Adrenal gland (tissue), 12 donors: ENCODE measurements around the gene CCN6. TPM values are rescaled to one million over a fixed set of nuclear protein-coding genes. Genes with fewer than 3 reads are reported as not detected.

Source experiments
- DNase-seq, 7 donors: peaks; one replicate each; pipeline ENCODE4 v3.0.0-alpha.2; 2019 to 2020
- H3K27ac ChIP-seq, 5 donors: fragments of 200-600 bp; sonication (generic) in 4 of 5; 1 replicate in 3 of 5; 2 replicates in 2 of 5; pipeline versions ENCODE4 v1.5.1 to v1.8.0; 2016 to 2020; ENCODE audit warnings: mild to moderate bottlenecking in 1 of 5
- H3K27me3 ChIP-seq: fragments of 200-600 bp; 2 replicates; pipeline ENCODE4 v1.8.0; 2021
- H3K36me3 ChIP-seq, 2 donors: fragments of 200-600 bp; replicated peaks in 1 of 2; 1 replicate in 1 of 2; 2 replicates in 1 of 2; pipeline versions ENCODE4 v1.5.1 to v1.8.0; 2018 to 2022
- H3K4me1 ChIP-seq, 2 donors: fragments of 200-600 bp; replicated peaks in 1 of 2; 1 replicate in 1 of 2; 2 replicates in 1 of 2; pipeline versions ENCODE4 v1.5.1 to v1.8.0; 2018 to 2021
- H3K4me3 ChIP-seq, 4 donors: fragments of 200-600 bp; sonication (generic) in 3 of 4; one replicate each; pipeline ENCODE4 v1.5.1; 2016 to 2018
- H3K9me3 ChIP-seq, 3 donors: fragments of 200-600 bp; sonication (generic) in 1 of 3; replicated peaks in 1 of 3; 1 replicate in 2 of 3; 2 replicates in 1 of 3; pipeline versions ENCODE4 v1.5.1 to v1.8.0; 2016 to 2021
- POLR2A ChIP-seq, 2 donors: fragments of 450-650 bp; IDR thresholded peaks; one replicate each; pipeline ENCODE4 v1.6.1; 2017; ENCODE audit warnings: antibody characterized with exemption in 2 of 2, mild to moderate bottlenecking in 2 of 2, moderate library complexity in 1 of 2
- WGBS, 4 donors: extraction: QIAGEN DNeasy Blood & Tissue Kit in 2 of 4; methylation state at CpG; one replicate each; pipeline versions ENCODE4 v1.1.5 to v1.1.7; 2013 to 2017; 5-methylcytosine and 5-hydroxymethylcytosine counted together
- intact Hi-C, 2 donors: fragments of 100-400 bp; cut with DNase I; formaldehyde crosslinking; loops; one replicate each; pipeline versions ENCODE4 v1.14.1 to v1.15.0; 2022 to 2023
- polyA plus RNA-seq, 3 donors: library from polyadenylated mRNA; stranded (reverse); fragments of 200-250 nt in 2 of 3; fragments of 350-450 nt in 1 of 3; fragmentation: Illumina TruSeq in 1 of 3; extraction: RNeasy Lipid Tissue Mini Kit (QIAGEN cat#74804) in 1 of 3; gene quantifications; one replicate each; pipeline ENCODE4 v1.2.3, GENCODE V29; 2013 to 2014
- total RNA-seq, 9 donors: library from RNA; depleted of rRNA in 4 of 9; stranded (reverse); fragments of >200 nt in 4 of 9; fragments of 120-200 nt in 1 of 9; fragmentation: NEBNext Ultra II Directional in 1 of 9; extraction: Animal tissue kit (Norgen Biotek cat#: 25700) in 1 of 9; gene quantifications; one replicate each; pipeline versions ENCODE4 v1.1.0 to v1.2.4, GENCODE V29; 2013 to 2023
- TF ChIP-seq, protein P1 (sequence below), 6 experiments: fragments of 450-650 bp in 4 of 6; fragments of 200-600 bp in 2 of 6; sonication (generic) in 1 of 6; IDR thresholded peaks; 1 replicate in 5 of 6; 2 replicates in 1 of 6; pipeline versions ENCODE4 v1.5.1 to v1.8.0; 2016 to 2021; ENCODE audit warnings: antibody characterized with exemption in 6 of 6, mild to moderate bottlenecking in 2 of 6, moderate library complexity in 1 of 6
- donor health status: healthy with polysubstance abuse.
- donor health status: Bipolar disorder and iron deficiency.
- donor health status: DM: yes; HTN: yes; CAD: no.
- donor health status: DM: no; HTN: no; CAD: no.
- donor health status: DM: no; HTN: no; CAD: no.
- donor health status: DM: yes; HTN: yes; CAD: no.

The CCN6 gene
- total and polyA plus RNA-seq, 12 donors: not detected

DNA sequence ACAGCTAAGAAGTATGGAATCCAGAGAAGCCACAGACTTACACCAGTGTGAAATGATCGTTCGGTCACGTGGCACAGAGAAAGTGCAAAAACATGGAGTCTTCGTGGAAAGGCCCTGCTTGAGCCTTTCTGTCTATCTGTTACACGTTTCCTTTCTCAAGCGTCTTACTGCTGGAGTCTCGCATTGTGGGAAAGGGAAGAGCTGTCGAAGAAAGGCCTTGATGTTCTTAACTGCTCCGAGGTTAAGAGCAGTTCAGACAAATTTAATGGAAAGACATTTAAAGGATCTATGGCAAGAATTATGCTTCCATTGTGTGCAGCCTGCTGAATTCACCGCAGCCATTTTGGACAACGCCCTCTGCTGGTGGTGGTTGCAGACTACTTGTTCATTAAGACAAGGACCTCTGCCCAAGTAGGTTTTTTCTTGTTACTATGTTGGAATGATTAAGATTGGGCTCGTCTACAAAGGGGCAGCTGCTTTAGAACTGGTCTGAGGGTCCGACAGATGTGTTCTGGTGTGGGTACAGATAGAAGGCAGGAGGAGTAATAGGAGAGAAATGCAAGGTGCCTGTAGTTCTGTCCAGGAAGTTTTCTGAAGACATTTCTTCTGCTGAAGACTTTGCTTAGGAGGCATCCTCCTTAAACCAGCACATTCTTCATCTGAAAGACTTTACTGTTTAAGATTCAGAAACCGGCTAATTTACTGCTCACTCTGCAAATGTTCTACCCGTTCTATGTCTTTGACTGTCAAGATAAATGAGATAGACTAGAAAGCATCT is 24.7 kb upstream of the CCN6 start:
- no peak overlapping the region for H3K27ac ChIP-seq
- TF ChIP-seq POLR2A (IDR thresholded peaks at IDR 0.05): no peak
- TF ChIP-seq, protein P1, sequence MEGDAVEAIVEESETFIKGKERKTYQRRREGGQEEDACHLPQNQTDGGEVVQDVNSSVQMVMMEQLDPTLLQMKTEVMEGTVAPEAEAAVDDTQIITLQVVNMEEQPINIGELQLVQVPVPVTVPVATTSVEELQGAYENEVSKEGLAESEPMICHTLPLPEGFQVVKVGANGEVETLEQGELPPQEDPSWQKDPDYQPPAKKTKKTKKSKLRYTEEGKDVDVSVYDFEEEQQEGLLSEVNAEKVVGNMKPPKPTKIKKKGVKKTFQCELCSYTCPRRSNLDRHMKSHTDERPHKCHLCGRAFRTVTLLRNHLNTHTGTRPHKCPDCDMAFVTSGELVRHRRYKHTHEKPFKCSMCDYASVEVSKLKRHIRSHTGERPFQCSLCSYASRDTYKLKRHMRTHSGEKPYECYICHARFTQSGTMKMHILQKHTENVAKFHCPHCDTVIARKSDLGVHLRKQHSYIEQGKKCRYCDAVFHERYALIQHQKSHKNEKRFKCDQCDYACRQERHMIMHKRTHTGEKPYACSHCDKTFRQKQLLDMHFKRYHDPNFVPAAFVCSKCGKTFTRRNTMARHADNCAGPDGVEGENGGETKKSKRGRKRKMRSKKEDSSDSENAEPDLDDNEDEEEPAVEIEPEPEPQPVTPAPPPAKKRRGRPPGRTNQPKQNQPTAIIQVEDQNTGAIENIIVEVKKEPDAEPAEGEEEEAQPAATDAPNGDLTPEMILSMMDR (IDR thresholded peaks at IDR 0.05): peak; percentile 37 to 63 (median 56)
- H3K4me3 ChIP-seq: no peak overlapping the region
- H3K9me3 ChIP-seq: no peaks in the 10 kb centered on the region
- no peaks in the 10 kb centered on the region for H3K27me3 ChIP-seq
- intact Hi-C loops: no loop called here
- no peaks in the 10 kb centered on the region for H3K36me3 ChIP-seq
- peaks cover 0 to 7% of the 10 kb centered on the region in 2 donors for H3K4me1 ChIP-seq
- WGBS, 4 donors: 73 to 81% (median 76%) methylated on average over 15 of the region's 15 CpGs
- DNase-seq: peak; percentile 44 to 81 (median 63)

DNA sequence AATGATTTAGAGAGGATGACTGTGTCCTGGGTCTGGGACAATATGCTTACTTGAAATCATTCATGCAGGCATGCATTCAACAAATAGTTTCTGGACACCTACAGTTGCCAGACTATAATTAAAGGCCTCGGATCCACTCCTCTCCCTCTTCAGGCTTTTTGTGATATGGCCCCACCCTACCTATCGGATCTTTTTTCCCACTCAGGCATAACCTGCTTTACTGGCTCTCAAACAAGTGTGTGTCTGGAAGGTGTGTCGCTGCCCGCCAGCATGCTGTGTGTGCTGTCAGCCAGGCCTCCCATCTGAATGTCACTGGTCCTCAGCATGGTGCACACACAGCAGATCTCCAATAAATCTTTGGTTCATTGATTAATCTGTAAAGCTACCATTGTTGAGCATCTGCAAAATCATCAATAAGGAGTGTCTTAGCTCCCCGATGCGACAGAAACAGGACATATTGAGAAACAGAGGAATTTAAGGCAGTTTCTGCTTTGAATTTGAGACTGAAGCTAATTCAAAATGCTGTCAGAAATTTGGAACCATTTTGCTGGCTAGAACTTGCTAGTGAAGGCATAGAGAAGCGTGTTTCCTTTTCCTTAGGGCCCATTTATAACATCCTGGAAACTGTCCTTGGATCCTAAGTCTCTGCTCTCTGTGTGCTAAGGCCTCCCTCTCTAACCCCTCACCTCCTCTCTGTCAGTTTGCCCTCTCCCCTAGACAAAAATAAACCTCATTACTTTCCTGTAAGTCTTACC is 23.5 kb upstream of the CCN6 start:
- peak overlapping the region in 1 of 5 donors; percentile 20 for H3K27ac ChIP-seq

GRCh38 chr6:112030961-112031660 is 22.8 kb upstream of the CCN6 start:
- intact Hi-C loops: no loop called here
- DNase-seq: no peak
- H3K4me1 ChIP-seq: peaks cover 0 to 21% of the 10 kb centered on the region in 2 donors
- H3K9me3 ChIP-seq: no peaks in the 10 kb centered on the region
- H3K36me3 ChIP-seq: no peaks in the 10 kb centered on the region
- TF ChIP-seq POLR2A (IDR thresholded peaks at IDR 0.05): no peak
- TF ChIP-seq, protein P1 (IDR thresholded peaks at IDR 0.05): no peak
- WGBS, 4 donors: 43 to 59% (median 53%) methylated on average over 3 of the region's 3 CpGs
- no peak overlapping the region for H3K27ac ChIP-seq
- no peaks in the 10 kb centered on the region for H3K27me3 ChIP-seq
- H3K4me3 ChIP-seq: no peak overlapping the region

More for the DNA sequence above, 23.5 kb upstream of the CCN6 start:
- intact Hi-C loops: no loop called here
- Histone ChIP-seq H3K4me1 (peaks cover 0 to 14% of the 10 kb centered on the region in 2 donors), H3K36me3 (no peaks in the 10 kb centered on the region), H3K4me3 (no peak overlapping the region), H3K9me3 (no peaks in the 10 kb centered on the region), H3K27me3 (no peaks in the 10 kb centered on the region)
- 76 to 90% (median 82%) methylated on average over 7 of the region's 7 CpGs for WGBS, 4 donors
- DNase-seq: no peak
- TF ChIP-seq, protein P1 (IDR thresholded peaks at IDR 0.05): no peak
- TF ChIP-seq POLR2A (IDR thresholded peaks at IDR 0.05): no peak

GRCh38 chr6:112031960-112032359 is 21.9 kb upstream of the CCN6 start:
- Histone ChIP-seq H3K27me3 (no peaks in the 10 kb centered on the region), H3K4me1 (peaks cover 0 to 21% of the 10 kb centered on the region in 2 donors), H3K27ac (no peak overlapping the region), H3K36me3 (no peaks in the 10 kb centered on the region), H3K9me3 (no peaks in the 10 kb centered on the region), H3K4me3 (no peak overlapping the region)
- intact Hi-C loops: no loop called here
- no peak for DNase-seq
- 78 to 95% (median 90%) methylated on average over 6 of the region's 6 CpGs for WGBS, 4 donors
- TF ChIP-seq, protein P1 (IDR thresholded peaks at IDR 0.05): no peak
- no peak for TF ChIP-seq POLR2A (IDR thresholded peaks at IDR 0.05)
